Lung (tissue), 16 donors: Measurements from ENCODE around the gene HEXIM1. TPM values are rescaled to one million over a fixed set of nuclear protein-coding genes. Genes with fewer than 3 reads are reported as not detected.
A peak's percentile ranks its signal among the peaks of the same experiment; 100 is the strongest.

Experiments used
- ATAC-seq: fragments of 200-7000 bp; cut with Tn5 transposase; one replicate; pipeline ENCODE4 v1.9.1; 2020; ENCODE audit warnings: moderate number of reproducible peaks; ENCODE audit not compliant: insufficient read depth, low FRiP score
- DNase-seq, 3 donors: peaks; one replicate each; pipeline ENCODE4 v3.0.0-alpha.2; 2013 to 2017
- H3K27ac ChIP-seq, 2 donors: one replicate each; pipeline ENCODE4 v1.5.1; 2013; ENCODE audit warnings: mild to moderate bottlenecking in 2 of 2, moderate library complexity in 2 of 2, control low read depth in 1 of 2, inconsistent platforms in 1 of 2, low read depth in 1 of 2, low read length in 1 of 2
- H3K27me3 ChIP-seq, 3 donors: one replicate each; pipeline ENCODE4 v1.5.1; 2013; ENCODE audit warnings: low read length in 2 of 3; ENCODE audit not compliant: control insufficient read depth in 3 of 3, insufficient read depth in 3 of 3
- H3K36me3 ChIP-seq, 4 donors: one replicate each; pipeline ENCODE4 v1.5.1; 2013; ENCODE audit warnings: low read length in 4 of 4, mild to moderate bottlenecking in 1 of 4, moderate library complexity in 1 of 4; ENCODE audit not compliant: control insufficient read depth in 4 of 4, insufficient read depth in 4 of 4
- H3K4me1 ChIP-seq, 5 donors: one replicate each; pipeline ENCODE4 v1.5.1; 2013; ENCODE audit warnings: low read length in 5 of 5, mild to moderate bottlenecking in 2 of 5, moderate library complexity in 1 of 5; ENCODE audit not compliant: control insufficient read depth in 5 of 5, insufficient read depth in 5 of 5
- H3K4me3 ChIP-seq: one replicate; pipeline ENCODE4 v1.5.1; 2013; ENCODE audit warnings: mild to moderate bottlenecking, control low read depth, moderate library complexity
- H3K9ac ChIP-seq, 2 donors: one replicate each; pipeline ENCODE4 v1.5.1; 2013; ENCODE audit warnings: low read length in 2 of 2, control low read depth in 1 of 2; ENCODE audit not compliant: insufficient read depth in 1 of 2
- H3K9me3 ChIP-seq, 4 donors: one replicate each; pipeline ENCODE4 v1.5.1; 2013; ENCODE audit warnings: low read length in 3 of 4, mild to moderate bottlenecking in 1 of 4, moderate library complexity in 1 of 4; ENCODE audit not compliant: control insufficient read depth in 4 of 4, insufficient read depth in 3 of 4
- WGBS, 2 donors: extraction: QIAGEN DNeasy Blood & Tissue Kit; methylation state at CpG; one replicate each; pipeline ENCODE4 v1.1.7; 2013; 5-methylcytosine and 5-hydroxymethylcytosine counted together
- long read RNA-seq, 5 donors: transcript quantifications; one replicate each; lab custom pipeline, GENCODE V29; 2026
- polyA plus RNA-seq, 2 donors: library from polyadenylated mRNA; stranded (reverse); fragments of 200-250 nt; gene quantifications; one replicate each; pipeline ENCODE4 v1.2.1, GENCODE V29; 2013
- total RNA-seq, 2 donors: library from RNA; depleted of rRNA in 1 of 2; stranded (reverse); fragments of >200 nt in 1 of 2; gene quantifications; one replicate each; pipeline ENCODE4 v1.2.1, GENCODE V29; 2014 to 2021
- TF ChIP-seq, protein P1 (sequence below): IDR thresholded peaks from 2 replicates; pipeline ENCODE4 v1.5.1; 2012; ENCODE audit warnings: mild to moderate bottlenecking; ENCODE audit errors: control extremely low read depth, extremely low read depth
- donor health status: control.
- donor health status: control.
- donor health status: Bipolar disorder and iron deficiency.
- donor health status: healthy.
- donor health status: DM: yes; HTN: yes; CAD: no.

HEXIM1 gene
- total RNA-seq (10 to 100 TPM; 25.3 to 34.4 TPM), polyA plus RNA-seq (10 to 100 TPM; 14.5 to 18.7 TPM)
- long read RNA-seq, donor 1, transcript HEXIM1-201 (1 exons, 3,600 nt) = major isoform, 65 of 65 reads
- long read RNA-seq, donor 1, partial matches to known transcripts = 0 of 65 reads
- long read RNA-seq, donor 1, other reads (novel, unspliced or antisense) = 0 of 65 reads
- long read RNA-seq, donor 2, transcript HEXIM1-201 (1 exons, 3,600 nt) = major isoform, 34 of 34 reads
- long read RNA-seq, donor 2, partial matches to known transcripts = 0 of 34 reads
- long read RNA-seq, donor 2, other reads (novel, unspliced or antisense) = 0 of 34 reads
- long read RNA-seq, donor 3, transcript HEXIM1-201 (1 exons, 3,600 nt) = major isoform, 26 of 26 reads
- long read RNA-seq, donor 3, partial matches to known transcripts = 0 of 26 reads
- long read RNA-seq, donor 3, other reads (novel, unspliced or antisense) = 0 of 26 reads
- long read RNA-seq, donor 4, transcript HEXIM1-201 (1 exons, 3,600 nt) = major isoform, 37 of 37 reads
- long read RNA-seq, donor 4, partial matches to known transcripts = 0 of 37 reads
- long read RNA-seq, donor 4, other reads (novel, unspliced or antisense) = 0 of 37 reads
- long read RNA-seq, donor 5, transcript HEXIM1-201 (1 exons, 3,600 nt) = major isoform, 71 of 71 reads
- long read RNA-seq, donor 5, partial matches to known transcripts = 0 of 71 reads
- long read RNA-seq, donor 5, other reads (novel, unspliced or antisense) = 0 of 71 reads

GRCh38 chr17:45148183-45149036 is at the start of gene HEXIM1:
Gene HEXIM1, plus strand, starts transcription at chr17:45148475. Its CDS starts 716 bp downstream, at chr17:45149191.
- WGBS, 2 donors = 0% methylated on average over 58 of the region's 58 CpGs
- DNase-seq (peak; percentile 100), ATAC-seq (peak; percentile 83)
- peak within 1 kb of the TSS; percentile 80 for H3K4me3 ChIP-seq
- no peaks in the 10 kb centered on the region for H3K9me3 ChIP-seq
- H3K36me3 ChIP-seq = peaks cover 0 to 9% (median 0%) of the 10 kb centered on the region in 4 donors
- H3K9ac ChIP-seq = peak within 1 kb of the TSS; percentile 85 to 97
- TF ChIP-seq, protein P1, sequence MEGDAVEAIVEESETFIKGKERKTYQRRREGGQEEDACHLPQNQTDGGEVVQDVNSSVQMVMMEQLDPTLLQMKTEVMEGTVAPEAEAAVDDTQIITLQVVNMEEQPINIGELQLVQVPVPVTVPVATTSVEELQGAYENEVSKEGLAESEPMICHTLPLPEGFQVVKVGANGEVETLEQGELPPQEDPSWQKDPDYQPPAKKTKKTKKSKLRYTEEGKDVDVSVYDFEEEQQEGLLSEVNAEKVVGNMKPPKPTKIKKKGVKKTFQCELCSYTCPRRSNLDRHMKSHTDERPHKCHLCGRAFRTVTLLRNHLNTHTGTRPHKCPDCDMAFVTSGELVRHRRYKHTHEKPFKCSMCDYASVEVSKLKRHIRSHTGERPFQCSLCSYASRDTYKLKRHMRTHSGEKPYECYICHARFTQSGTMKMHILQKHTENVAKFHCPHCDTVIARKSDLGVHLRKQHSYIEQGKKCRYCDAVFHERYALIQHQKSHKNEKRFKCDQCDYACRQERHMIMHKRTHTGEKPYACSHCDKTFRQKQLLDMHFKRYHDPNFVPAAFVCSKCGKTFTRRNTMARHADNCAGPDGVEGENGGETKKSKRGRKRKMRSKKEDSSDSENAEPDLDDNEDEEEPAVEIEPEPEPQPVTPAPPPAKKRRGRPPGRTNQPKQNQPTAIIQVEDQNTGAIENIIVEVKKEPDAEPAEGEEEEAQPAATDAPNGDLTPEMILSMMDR = no peak
- H3K27me3 ChIP-seq = no peaks in the 10 kb centered on the region
- peak within 1 kb of the TSS; percentile 95 to 96 for H3K27ac ChIP-seq
- peaks cover 5 to 44% (median 14%) of the 10 kb centered on the region in 5 donors for H3K4me1 ChIP-seq

GRCh38 chr17:45098869-45099616 is 49.2 kb upstream of the HEXIM1 start:
- WGBS, 2 donors = 53 to 60% methylated on average over 9 of the region's 9 CpGs
- no peaks in the 10 kb centered on the region for H3K9me3 ChIP-seq
- ATAC-seq (peak; percentile 81), DNase-seq (peak; percentile 80 to 84 (median 83))
- H3K4me1 ChIP-seq = peaks cover 0 to 5% (median 0%) of the 10 kb centered on the region in 5 donors
- TF ChIP-seq, protein P1 = peak; percentile 71
- H3K27ac ChIP-seq = peak overlapping the region in 1 of 2 donors; percentile 34
- no peaks in the 10 kb centered on the region for H3K27me3 ChIP-seq
- peaks cover 14 to 63% (median 49%) of the 10 kb centered on the region in 4 donors for H3K36me3 ChIP-seq
- H3K4me3 ChIP-seq = no peak overlapping the region
- H3K9ac ChIP-seq = no peak overlapping the region

DNA sequence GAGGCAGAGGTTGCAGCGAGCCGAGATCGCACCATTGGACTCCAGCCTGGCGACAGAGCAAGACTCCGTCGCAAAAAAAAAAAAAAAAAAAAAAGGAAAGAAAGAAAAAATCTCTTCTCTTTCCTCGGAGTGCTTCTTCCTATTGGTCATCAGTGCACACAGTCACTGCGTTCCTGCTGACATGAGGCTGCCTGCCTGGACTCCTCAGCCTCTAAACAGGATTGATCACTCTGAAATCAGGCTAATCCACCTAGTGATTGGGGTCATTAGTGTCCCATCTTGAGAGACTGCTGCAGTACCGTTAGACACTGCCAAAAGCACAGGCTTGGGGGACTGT is 46.8 kb upstream of the HEXIM1 start:
- no peak overlapping the region for H3K9ac ChIP-seq
- H3K9me3 ChIP-seq = no peaks in the 10 kb centered on the region
- H3K27ac ChIP-seq = no peak overlapping the region
- peaks cover 0 to 5% (median 0%) of the 10 kb centered on the region in 5 donors for H3K4me1 ChIP-seq
- DNase-seq = no peak
- TF ChIP-seq, protein P1 = no peak
- no peaks in the 10 kb centered on the region for H3K27me3 ChIP-seq
- WGBS, 2 donors = 87 to 96% methylated on average over 9 of the region's 9 CpGs
- peaks cover 14 to 76% (median 44%) of the 10 kb centered on the region in 4 donors for H3K36me3 ChIP-seq
- no peak for ATAC-seq
- H3K4me3 ChIP-seq = no peak overlapping the region
